HG03175 (cell line): ENCODE measurements around the gene ADAMTS10.
"Not testable (repeated sequence)": the region's sequence is repeated elsewhere in the genome, so short reads cannot be mapped to it uniquely, and the experiment has no call there.

ENCODE experiments used
- ATAC-seq: cut with Tn5 transposase; IDR thresholded peaks from one replicate; pipeline ENCODE4 v1.9.1; 2021; ENCODE audit warnings: mild to moderate bottlenecking, moderate library complexity; ENCODE audit not compliant: unreplicated experiment

ADAMTS10 gene

DNA sequence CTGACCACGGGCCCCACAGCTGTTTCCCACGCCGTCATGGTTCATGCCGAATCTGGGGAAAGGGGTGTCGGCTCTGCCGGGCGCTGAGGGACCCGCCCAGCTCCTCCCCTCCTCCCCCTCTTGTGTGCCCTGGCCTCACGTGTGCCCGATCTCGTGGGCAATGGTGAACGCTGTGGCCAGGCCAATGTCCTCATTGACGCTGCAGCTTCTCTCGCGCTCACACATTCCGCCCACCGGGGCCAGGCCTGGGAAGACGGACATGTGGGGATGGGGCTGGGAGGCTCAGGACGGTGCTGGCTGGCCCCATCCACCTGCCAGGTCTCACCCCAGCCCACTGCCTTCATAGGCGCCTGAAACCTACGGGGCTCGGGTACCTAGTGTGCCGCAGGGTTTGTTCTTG lies 14.3 kb downstream of the ADAMTS10 start:
- ATAC-seq, result no peak

DNA sequence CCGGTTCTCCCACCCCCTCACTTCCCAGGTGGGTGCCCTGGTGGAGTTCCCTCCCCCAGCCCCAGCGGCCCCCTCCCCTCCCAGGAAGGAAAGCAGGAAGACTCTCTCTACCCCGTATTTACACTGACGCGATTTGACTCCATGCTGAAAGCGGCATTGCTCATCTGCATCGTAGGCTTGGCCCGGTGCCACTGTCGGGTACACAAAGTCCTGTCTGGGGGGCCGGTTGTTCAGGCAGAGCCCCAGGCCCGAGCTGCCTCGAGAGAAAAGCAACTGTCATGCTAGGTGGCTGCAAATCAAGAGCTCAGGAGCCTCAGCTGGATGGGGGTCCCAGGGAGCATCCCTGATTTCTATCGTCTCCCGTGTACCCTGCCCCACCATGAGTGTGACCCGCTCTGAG lies 14.9 kb downstream of the ADAMTS10 start:
- ATAC-seq, result no peak

DNA sequence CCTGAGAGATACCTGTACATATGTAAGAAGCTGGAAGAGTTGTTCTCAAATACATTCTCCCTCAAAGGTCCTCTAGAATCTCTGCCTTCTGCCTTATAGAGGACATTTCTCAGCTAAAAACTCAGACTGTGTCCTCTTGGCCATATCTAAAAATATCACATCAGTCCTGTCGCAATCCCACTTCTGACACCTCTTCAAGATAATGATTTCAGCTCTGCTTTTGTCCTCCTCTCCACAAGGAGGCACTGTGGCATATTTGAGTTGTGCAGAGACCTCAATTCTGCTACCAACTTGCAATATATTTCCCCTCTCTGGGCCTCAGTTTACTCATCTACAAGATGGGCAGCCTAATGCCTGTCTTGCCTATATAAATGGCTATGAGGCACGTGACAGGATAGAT lies 16.6 kb downstream of the ADAMTS10 start:
- ATAC-seq, result no peak

DNA sequence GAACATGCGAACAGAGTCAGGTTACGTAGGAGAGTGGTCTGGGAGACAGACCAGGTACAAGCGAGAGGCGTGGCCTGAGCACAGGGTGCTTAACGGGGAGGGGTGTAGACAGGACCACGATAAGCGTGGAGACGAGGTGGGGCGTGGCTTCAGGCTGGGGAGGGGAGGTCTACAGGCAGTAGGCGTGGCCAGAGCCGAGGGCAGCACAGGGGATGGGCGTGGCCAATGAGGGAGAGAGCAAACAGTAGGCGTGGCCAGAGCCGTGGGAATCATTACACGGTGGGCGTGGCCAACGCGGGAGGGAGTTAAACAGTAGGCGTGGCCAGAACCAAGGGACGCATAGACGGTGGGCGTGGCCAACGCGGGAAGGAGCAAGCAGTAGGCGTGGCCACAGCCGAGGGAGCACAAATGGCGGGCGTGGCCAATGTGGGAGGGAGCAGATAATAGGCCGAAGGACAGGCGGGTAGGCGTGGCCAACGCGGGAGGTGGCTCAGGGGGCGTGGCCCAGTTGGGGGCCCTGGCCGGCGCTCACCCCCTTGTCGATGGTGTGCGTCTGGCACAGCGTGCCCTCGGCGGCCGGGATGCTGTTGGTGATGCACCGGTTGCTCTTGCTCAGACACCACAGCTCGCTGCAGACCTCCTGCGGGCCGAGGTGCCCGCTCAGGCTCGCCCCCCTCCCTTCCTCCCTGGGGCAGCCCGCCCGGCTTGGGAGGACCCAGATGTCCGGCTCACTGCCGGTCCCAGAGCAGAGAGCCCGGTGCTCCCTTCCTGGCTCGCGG lies 18.1 kb downstream of the ADAMTS10 start:
- no peak for ATAC-seq

DNA sequence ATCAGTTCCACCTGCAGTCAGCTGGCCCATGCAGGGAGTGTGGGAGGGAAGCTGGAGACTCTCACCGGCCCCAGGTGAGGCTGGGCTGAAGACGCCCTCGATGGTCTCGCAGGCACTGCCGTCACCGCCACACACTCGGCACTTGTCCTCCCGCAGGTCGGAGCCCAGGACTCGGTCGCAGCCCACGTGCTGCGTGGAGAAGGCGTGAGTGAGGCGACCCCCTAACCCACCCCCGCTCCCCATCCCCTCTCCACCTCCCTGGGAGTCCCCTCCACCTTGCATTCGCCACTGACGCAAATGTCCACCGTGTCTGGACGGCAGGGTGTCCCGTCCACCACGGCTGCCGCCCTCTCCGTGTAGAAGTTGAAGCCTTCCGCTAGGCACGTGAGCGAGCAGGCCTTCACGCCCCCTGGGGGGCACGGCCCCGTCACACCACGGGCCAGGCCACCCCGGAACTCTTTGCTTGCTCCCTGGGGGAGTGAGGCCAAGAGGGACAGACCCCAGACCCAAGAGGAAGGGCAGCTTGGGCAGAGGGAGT lies 21.3 kb downstream of the ADAMTS10 start:
- no peak for ATAC-seq

DNA sequence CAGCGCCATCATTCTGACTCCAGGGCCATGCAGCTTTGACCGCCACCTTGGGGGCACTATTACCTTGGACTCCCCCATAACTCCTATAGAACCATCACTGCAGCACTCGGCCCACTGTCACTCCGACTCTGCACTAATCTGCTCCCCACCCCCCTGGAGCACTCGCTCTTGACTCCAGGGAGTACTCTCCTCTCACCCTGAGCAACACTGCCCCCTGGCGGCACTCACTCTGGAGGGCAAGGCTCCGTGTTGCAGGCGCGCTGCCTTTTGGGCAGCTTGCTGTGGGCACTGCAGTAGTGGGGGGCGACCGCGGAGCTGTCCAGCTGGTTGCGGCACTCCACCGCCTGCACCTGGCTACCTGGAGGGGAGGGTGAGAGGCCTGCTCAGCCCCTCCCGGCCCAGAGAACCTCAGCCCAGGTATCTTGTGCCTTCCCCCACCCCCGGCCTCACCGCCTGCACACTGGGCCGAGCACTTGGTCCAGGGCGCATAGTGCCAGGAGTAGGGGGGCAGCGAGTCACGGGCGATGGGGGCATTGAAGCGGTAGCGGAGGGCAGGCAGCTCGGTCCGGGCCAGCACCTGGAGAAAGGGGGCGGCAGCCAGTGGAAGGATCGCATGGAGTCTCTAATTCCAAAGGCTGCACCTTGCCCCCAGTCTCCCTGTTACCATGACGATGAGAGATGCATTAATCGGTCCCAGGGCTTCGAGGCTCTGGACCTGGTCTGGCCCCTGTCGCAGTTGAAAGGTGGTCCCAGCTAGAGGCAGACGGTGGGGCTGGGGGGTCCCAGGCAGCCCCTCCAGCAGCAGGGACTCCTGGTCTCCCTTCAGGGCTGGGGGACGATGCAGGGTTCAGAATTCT lies 24.4 kb downstream of the ADAMTS10 start:
- no peak for ATAC-seq

DNA sequence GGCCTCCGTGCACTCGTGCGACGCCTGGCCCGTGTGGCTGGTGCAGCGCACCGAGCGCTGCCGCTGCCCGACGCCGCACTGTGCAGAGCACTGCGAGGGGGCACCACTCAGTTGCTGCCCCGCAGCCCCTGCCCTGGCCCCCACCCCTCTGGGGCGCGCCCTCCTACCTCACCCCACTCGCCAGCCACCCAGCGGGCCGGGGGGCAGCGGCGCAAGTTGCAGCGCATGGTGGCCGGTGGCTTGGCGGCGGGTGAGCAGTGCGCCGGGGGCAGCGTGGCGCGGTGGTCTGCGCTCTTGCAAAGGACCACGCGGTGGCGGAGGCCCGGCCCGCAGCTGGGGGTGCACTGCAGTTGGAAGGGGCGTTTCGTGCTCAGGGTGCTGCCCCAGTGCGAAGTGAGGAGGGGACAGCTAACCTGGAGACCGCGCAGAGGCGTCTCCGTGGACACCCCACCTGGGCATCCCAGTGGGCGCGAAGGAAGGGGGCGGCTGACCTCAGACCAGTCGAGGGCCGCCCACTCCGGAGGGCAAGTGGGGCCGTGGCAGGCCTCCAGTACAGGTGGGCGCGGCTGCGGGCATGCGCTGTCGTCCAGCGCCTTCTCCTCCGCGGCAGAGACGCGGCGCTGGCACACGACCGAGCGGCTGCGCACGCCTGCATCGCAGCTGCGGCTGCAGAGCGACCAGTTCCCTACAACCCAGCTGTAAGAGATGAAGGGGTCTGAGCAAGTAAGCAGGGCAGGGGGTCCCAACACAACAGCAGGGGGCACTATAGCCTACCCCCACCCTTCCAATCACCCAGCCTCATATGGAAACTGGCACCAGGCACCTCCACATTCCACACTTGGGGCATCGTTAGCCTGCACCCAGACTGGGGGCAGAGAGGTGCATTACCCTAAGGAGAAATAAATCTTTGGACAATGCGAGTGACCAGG lies 25.3 kb downstream of the ADAMTS10 start:
- no peak for ATAC-seq

DNA sequence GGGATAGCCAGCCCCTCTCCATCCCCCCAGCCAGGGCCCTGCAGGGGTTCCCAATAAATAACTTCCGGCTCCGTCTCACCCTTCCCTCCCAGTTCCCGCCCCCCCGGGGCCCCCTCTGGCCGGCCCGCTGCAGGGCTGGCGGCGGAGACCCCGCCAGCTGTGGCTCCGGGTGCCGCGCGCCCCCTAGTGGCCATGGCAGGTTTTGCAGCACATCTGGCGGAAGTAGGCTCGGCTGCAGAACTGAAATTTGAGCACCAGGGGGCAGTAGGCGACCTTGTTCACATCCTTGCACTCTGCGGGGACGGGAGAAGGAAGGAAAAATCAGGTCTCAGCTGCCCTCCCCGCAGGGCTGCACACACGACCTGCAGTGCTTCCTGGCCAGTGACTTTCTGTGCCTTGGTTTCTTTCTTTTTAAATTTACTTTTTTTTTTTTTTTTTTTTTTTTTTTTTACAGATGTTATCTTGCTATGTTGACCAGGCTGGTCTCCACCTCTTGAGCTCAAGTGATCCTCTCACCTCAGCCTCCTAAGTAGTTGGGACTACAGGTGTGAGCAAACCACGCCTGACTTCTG lies 29.7 kb downstream of the ADAMTS10 start:
- no peak for ATAC-seq

DNA sequence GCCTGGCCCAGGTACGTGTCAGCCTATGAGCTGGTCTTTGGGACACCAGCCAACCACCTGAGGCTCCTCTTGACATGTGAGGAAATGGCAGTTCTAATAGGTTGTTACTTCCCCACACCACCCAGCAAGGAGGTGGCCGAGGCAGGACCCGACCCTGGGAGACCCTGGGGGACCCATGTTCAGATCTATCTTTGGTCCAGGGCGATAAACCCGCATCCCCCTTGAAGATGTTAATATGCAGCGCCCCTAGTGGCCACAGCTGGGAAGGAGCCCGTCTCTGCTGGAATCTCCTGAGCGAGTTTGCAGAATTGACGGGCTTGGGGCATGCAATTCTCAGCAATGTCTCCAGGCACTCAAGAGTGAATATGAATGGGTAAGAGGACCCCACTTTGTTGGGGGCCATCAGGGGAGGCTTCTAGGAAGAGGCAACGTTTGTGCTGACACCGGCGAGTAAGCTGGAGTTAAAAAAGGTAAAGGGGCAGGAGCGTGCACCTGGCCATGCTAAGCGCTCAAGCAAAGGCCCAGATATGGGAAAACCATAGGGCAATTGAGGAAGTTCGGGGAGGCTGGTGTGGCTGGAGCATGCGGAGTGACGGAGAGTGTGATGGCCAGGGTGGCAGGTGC lies 31.8 kb downstream of the ADAMTS10 start:
- ATAC-seq, result no peak

DNA sequence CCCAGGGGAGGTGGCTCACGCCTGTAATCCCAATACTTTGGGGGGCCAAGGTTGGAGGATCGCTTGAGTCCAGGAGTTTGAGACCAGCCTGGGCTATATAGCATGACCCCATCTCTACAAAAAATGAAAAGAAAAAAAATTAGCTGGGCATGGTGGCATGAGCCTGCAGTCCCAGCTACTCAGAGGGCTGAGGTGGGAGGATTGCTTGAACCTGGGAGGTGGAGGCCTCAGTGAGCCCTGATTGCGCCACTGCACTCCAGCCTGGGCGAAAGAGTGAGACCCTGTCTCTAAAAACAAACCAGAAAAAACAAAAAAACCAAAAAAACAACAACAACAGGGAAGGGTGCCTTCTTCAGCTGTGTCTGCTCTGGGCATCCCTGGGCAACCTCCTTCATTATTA lies 32.8 kb downstream of the ADAMTS10 start:
- no peak for ATAC-seq

DNA sequence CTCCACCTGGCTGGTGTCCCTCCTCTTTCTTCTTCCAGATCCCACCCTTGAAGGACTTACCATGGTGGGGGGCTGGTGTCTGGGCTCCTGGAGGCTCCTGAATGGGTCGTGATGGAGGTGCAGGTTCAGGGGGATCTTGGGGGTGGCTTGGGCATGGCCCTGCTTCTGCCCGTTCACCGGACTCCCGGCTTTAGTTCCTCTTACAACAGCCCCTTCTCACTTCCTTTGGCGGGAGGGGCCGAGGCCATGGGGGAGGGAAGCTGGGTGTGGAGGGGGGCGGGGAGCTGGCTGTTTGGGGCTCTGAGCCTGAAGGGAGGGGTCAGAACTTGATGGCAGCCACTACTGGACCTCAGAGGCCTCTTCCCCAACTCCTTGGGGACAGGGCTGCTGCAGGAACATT lies 33.3 kb downstream of the ADAMTS10 start, which contains the start of gene MYO1F:
Gene MYO1F, minus strand, starts transcription at position 196 of the 400 bp plus-strand sequence. Its CDS starts 133 bp downstream, at position 63.
- no peak for ATAC-seq

DNA sequence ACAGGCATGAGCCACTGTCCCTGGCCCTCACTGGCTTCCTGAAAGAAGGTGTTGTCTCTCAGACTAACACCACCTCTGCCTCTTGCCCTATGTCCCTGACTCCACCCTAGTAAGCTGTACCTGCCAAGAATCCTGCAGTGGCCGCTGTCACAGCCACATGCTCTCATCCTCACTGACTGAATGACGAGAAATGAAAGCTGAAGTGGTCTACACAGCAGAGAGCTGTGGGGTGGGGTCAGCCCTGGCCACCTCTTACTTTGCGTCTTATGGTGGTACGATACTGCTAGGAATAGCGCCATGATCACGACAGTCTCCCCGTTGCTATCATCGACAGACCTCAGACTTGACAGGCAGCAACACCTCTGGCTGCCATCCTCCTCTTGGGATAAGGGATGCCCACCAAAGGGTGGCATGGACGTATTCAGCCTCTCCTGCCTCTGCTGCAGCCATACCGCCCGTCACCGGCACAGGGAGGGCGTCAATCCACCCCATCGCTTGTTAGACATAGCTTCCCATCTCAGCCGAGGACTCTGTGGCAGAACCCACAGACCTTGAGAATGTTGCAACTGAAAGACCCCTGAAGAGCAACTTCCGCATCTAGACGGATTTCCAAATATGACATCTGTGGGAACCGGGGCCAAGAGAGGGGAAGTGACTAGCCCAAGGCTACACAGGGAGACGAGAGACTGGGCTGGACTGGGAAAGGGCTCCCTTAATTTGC lies 34.1 kb downstream of the ADAMTS10 start:
- ATAC-seq, result no peak

DNA sequence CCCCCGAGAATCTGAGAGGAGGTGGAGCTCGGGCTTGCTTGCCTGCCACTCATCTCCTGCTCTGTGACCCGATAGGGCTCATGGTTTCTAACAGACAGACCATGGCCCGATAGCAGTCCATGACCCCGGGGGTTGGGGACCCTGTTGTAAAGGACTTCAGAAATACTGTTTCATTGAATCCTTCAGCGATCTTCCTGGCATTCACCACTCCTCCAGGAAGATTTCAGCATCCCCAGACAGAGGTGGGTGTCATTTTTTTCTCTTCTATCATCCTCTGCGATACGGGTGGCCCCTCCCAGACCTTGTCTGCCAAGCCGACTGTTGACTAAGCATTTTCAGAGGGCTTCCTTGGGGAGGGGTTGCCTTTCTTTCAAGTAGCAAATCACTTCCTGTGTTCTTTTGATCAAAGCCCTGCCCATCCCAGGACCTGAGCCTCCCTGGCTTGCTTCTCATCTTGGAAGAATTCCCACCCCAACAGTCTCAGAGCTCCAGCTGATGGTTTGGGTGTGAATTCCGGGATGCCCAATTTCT lies 35.0 kb downstream of the ADAMTS10 start:
- ATAC-seq, result no peak

DNA sequence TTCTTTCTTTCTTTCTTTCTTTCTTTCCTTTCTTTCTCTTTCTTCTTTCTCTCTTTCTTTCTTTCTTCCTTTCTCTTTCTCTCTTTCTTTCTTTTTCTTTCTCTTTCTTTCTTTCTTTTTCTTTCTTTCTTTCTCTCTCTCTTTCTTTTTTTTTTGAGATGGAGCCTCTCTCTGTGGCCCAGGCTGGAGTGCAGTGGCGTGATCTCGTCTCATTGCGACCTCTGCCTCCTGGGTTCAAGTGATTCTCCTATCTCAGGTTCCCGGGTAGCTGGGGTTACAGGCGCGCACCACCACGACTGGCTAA lies 35.9 kb downstream of the ADAMTS10 start:
- not testable (repeated sequence) for ATAC-seq

DNA sequence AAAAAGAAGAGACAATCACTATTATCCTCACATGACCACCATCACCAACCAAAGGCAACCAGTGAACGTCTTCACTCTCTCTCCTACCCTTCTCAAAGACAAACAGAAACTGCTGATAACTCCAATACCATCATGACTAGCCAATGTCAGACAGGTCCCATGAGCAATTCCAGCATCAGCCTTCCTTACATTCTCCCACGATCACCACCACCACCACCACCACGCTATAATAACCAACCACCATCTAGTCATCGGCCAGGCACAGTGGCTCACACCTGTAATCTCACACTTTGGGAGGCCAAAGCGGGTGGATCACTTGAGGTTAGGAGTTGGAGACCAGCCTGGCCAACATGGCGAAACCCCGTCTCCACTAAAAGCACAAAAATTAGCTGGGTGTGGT lies 37.2 kb downstream of the ADAMTS10 start:
- ATAC-seq, result no peak

DNA sequence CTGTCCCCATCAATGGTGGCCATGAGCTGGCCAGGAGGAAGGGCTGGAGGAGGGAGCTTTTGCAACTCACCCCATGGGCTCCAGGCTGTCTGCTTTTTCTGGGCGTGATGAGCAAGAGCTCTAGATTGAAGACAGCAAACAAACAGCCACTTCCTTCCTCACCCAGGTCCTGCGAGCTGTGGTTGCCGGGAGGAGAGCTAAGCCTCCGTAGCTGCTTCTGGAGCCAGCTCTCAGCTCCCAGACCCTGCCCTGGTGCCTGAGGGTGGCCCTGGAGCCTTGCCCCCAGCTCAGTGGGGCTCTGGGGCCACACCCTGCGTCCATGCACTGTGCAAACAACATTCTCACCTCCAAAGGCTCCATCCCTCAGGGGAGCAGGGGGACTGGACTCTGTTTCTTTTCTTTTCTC lies 39.5 kb downstream of the ADAMTS10 start:
- no peak for ATAC-seq

DNA sequence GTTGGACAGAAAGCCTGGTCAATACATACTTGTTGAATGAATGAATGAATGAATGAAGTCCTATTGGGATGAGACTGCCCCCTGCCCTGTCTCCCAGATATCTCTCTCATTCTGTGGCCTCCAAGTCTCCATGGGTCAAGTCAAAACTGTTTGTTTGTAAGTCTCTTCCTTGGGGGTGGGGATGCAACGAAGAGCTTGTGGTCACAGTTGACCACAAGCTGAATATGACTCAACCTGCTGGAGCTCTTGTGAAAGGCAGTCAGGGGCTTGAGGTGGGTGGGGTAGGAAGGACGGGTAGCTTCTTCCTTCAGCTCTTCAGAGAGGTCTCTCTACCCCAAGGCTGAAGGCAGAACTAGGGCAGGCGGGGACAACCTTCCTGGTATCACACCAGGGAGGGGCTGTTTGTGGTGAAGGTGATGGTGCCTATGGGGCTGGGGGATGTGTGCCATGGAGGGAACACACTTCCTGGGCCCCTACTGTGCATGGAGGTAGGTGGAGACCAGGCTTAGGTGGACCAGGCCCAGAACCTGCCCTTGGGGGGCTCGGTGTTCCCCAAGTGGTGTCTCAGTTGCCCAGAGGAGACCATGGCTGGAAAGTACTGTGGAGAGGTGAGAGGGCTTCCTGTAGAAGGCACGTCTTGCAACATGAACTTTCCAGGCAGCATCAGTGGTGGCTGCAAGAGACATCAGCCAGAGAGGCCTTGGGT lies 41.3 kb downstream of the ADAMTS10 start:
- ATAC-seq, result peak; percentile 82

DNA sequence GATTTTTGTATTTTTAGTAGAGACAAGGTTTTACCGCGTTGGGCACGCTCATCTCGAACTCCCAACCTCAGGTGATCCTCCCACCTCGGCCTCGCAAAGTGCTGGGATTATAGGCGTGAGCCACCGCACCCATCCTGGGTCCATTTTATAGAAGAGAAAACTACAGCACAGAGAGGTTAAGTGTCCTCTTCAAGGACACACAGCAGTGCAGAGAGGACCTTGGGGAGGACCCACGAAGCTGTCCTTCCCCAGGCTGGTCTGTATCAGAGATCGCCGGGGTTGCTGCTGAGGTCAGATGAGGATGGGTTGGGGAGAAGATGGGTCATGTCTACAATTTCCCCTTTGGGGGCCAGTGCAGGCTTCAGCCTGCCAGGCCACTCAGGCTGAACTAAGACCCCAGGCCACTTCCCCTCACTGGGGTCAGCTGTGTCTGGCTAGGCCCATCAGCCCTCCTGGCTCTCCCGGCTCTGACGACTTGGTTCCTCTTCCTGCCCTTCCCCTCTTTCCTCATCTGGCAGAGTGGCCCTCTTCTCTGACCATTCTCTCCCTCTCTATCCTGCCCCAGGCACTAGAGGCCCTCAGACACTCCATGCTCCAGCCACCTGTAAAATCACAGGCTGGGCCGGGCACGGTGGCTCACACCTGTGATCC lies 42.9 kb downstream of the ADAMTS10 start:
- ATAC-seq, result no peak
